Chondrocyte (in vitro differentiated cells): ENCODE data around the gene ADGRD1. TPM values are rescaled to one million over a fixed set of nuclear protein-coding genes. Genes with fewer than 3 reads are reported as not detected.
"Not testable (repeated sequence)": the region's sequence is repeated elsewhere in the genome, so short reads cannot be mapped to it uniquely, and the experiment has no call there.

Experiments
- DNase-seq: peaks from one replicate; pipeline ENCODE4 v3.0.0; 2021; ENCODE audit warnings: mixed read lengths, low spot score
- H3K27ac Mint-ChIP-seq: one replicate; pipeline ENCODE4 v1.8.0; 2021; ENCODE audit warnings: mild to moderate bottlenecking, moderate library complexity, mixed read lengths; ENCODE audit not compliant: unreplicated experiment
- H3K27me3 Mint-ChIP-seq: 2 replicates; pipeline ENCODE4 v1.8.0; 2021; ENCODE audit warnings: low read depth, mixed read lengths
- H3K36me3 Mint-ChIP-seq: 2 replicates; pipeline ENCODE4 v1.8.0; 2021; ENCODE audit warnings: low read depth, mixed read lengths
- H3K4me1 Mint-ChIP-seq: 2 replicates; pipeline ENCODE4 v1.8.0; 2021; ENCODE audit warnings: low read depth, mild to moderate bottlenecking, mixed read lengths
- H3K4me3 Mint-ChIP-seq: one replicate; pipeline ENCODE4 v1.8.0; 2021; ENCODE audit warnings: mild to moderate bottlenecking, moderate library complexity, mixed read lengths; ENCODE audit not compliant: unreplicated experiment
- H3K9me3 Mint-ChIP-seq: 2 replicates; pipeline ENCODE4 v1.8.0; 2021; ENCODE audit warnings: low read depth, mixed read lengths
- CTCF ChIP-seq: fragments of 200-600 bp; sonication (generic); IDR thresholded peaks from 2 replicates; pipeline ENCODE4 v1.5.0; 2021; ENCODE audit warnings: antibody characterized with exemption, mild to moderate bottlenecking, moderate library complexity
- total RNA-seq: library from RNA; stranded (reverse); gene quantifications from 3 replicates; pipeline ENCODE4 v1.2.1, GENCODE V29; 2021

The ADGRD1 gene
- total RNA-seq, 1 donor from 2014 or later = 4.7 TPM

- peak; percentile 37 for DNase-seq
- Mint-ChIP-seq H3K4me1 (peaks cover 12% of the 10 kb centered on the region), H3K4me3 (no peak overlapping the region), H3K27me3 (peaks cover 16% of the 10 kb centered on the region), H3K9me3 (no peaks in the 10 kb centered on the region), H3K36me3 (no peaks in the 10 kb centered on the region), H3K27ac (no peak overlapping the region)
- no peak for TF ChIP-seq CTCF
Observed at GRCh38 chr12:131115766-131116467, 162.2 kb downstream of the ADGRD1 start.

DNA sequence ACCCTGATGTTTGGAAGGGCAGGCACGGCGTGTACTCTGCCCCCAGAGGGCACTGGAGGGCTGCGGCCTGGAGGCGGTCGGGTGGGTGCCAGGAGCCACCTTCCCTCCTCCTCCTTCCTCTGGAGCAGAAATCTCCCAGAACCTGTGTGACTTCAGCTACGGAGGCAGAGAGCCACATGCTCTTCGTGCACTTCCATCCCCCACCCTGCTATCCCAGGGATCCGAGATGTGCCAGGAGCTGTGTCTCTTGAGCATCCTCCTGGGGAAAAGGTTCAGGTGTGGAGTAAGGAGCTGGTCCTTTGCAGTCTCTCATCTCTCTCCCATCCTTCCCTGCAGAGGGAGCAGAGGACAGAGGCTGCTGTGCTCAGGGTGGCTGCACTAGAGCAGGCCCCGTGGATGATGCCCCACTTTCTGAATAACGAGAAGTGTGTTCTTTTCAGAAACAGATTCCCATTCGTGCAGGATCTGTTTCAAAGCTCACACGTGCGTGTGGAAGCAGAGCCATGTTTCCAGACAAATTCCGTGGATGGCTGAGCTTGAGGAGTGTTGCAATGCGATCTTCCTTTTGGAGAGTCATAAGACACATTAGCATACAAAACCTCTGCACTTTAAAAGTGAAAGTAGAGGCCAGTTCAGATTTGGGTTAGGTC is 162.9 kb downstream of the ADGRD1 start:
- H3K4me3 Mint-ChIP-seq = no peak overlapping the region
- no peak overlapping the region for H3K27ac Mint-ChIP-seq
- H3K36me3 Mint-ChIP-seq = no peaks in the 10 kb centered on the region
- H3K27me3 Mint-ChIP-seq = peaks cover 13% of the 10 kb centered on the region
- peak; percentile 58 for TF ChIP-seq CTCF
- peaks cover 12% of the 10 kb centered on the region for H3K4me1 Mint-ChIP-seq
- DNase-seq = peak; percentile 34
- H3K9me3 Mint-ChIP-seq = no peaks in the 10 kb centered on the region

- H3K4me3 Mint-ChIP-seq = no peak overlapping the region
- H3K27me3 Mint-ChIP-seq = peaks cover 7% of the 10 kb centered on the region
- H3K4me1 Mint-ChIP-seq = peaks cover 9% of the 10 kb centered on the region
- H3K9me3 Mint-ChIP-seq = no peaks in the 10 kb centered on the region
- H3K36me3 Mint-ChIP-seq = no peaks in the 10 kb centered on the region
- no peak for TF ChIP-seq CTCF
- H3K27ac Mint-ChIP-seq = no peak overlapping the region
- DNase-seq = peak; percentile 17
Observed at GRCh38 chr12:131117438-131118245, 163.9 kb downstream of the ADGRD1 start.

- Mint-ChIP-seq H3K4me3 (no peak overlapping the region), H3K27ac (no peak overlapping the region), H3K4me1 (peaks cover 8% of the 10 kb centered on the region), H3K9me3 (no peaks in the 10 kb centered on the region), H3K36me3 (no peaks in the 10 kb centered on the region), H3K27me3 (peaks cover 6% of the 10 kb centered on the region)
- DNase-seq = peak; percentile 40
- no peak for TF ChIP-seq CTCF
Observed at GRCh38 chr12:131118371-131118770, 164.7 kb downstream of the ADGRD1 start.

DNA sequence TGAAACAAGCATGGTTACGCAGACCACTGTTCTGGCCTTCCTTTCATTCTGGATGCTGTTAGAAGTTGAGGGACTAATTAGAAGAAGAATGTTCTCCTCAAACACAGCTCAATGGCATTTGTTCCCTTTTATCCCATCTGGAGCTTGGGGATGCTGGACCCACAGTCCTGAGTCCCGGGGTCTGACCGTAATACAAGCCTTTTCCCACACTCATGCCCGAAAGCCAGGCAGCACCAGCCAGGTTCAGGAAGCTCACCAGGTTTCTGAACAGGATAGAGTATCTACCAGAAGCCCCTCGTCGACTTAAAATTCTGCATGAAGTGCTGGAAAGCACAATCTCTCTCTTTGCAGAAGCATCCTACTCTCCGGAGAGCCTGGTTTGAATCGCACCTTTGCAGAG is 165.6 kb downstream of the ADGRD1 start:
- not testable (repeated sequence) for H3K9me3 Mint-ChIP-seq, H3K4me3 Mint-ChIP-seq, H3K27ac Mint-ChIP-seq, H3K4me1 Mint-ChIP-seq, H3K27me3 Mint-ChIP-seq, H3K36me3 Mint-ChIP-seq
- peak; percentile 58 for DNase-seq
